Stimulated activated CD4-positive, alpha-beta T cell treated with anti-CD3 and anti-CD28 coated beads, TNF-alpha, amount 100 ng/mL, for 1 hour (primary cell): ENCODE measurements around the gene ARHGAP9.

Experiments
- DNase-seq, 3 donors: peaks; one replicate each; pipeline ENCODE4 v3.0.0-alpha.2; 2020; ENCODE audit warnings: low read depth in 3 of 3, low spot score in 1 of 3

Gene ARHGAP9

GRCh38 chr12:57479376-57480115, at the start of gene ARHGAP9:
TSS of gene ARHGAP9 (minus strand) at chr12:57479866. CDS start at chr12:57479406, 460 bp downstream.
- no peak for DNase-seq

- DNase-seq: no peak
Observed at GRCh38 chr12:57528831-57529555, 49.3 kb upstream of the ARHGAP9 start.

DNA sequence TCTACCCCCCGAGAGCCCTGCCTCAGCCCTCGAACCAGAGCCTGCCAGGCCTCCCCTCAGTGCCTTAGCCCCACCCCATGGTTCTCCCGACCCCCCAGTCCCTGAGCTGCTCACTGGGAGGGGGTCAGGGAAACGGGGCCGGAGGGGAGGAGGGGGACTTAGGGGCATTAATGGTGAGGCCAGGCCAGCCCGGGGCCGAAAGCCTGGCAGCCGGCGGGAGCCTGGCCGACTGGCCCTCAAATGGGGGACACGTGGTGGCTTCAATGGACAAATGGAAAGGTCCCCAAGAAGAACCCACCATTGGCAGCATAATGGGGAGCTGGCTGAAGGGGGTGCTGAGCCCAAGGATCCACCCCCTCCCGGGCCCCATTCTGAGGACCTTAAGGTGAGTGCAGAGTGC, 48.5 kb upstream of the ARHGAP9 start:
- no peak for DNase-seq

GRCh38 chr12:57527184-57527583, 47.5 kb upstream of the ARHGAP9 start:
- DNase-seq: no peak

DNA sequence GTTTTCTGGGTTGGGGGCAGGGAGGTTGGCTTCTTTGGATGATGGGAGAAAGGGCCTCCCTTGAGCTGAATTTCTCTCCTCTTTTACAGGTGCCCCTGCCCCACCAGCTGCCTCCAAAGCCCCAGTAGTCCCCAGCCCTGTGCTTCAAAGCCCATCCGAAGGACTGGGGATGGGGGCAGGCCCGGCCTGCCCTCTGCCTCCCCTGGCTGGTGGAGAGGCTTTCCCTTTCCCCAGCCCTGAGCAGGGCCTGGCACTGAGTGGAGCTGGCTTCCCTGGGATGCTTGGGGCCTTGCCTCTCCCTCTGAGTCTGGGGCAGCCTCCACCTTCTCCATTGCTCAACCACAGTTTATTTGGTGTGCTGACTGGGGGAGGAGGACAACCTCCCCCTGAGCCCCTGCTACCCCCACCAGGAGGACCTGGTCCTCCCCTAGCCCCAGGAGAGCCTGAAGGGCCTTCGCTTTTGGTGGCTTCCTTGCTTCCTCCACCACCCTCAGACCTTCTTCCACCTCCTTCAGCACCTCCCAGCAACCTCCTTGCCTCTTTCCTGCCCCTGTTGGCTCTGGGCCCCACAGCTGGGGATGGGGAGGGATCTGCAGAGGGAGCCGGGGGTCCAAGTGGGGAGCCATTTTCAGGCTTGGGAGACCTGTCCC, 46.9 kb upstream of the ARHGAP9 start:
- no peak for DNase-seq

GRCh38 chr12:57525615-57526383, 46.1 kb upstream of the ARHGAP9 start:
- DNase-seq: no peak

DNA sequence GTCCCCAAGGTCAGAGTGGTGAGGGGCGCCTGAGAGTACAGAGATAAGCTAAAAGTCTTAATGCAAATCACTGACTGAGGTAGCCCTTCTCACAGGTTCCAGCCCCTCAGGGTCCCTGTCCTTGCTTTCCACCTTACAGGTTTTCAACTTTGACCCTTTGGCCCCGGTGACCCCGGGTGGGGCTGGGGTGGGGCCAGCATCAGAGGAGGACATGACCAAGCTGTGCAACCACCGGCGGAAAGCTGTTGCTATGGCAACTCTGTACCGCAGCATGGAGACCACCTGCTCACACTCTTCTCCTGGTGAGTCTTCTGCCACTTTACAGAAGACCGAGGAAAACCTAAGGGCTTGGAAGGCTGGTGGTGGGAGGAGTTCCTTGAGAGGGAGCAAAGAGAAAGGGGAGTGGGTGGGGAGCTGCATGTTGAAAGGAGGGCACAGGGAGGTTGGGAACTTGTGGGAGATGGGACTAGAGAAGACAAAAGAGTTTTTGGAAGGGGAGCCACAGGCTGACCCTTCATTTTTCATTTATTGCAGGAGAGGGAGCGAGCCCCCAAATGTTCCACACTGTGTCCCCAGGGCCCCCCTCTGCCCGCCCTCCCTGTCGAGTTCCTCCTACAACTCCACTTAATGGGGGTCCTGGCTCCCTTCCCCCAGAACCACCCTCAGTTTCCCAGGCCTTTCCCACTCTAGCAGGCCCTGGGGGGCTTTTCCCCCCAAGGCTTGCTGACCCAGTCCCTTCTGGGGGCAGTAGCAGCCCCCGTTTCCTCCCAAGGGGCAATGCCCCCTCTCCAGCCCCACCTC, 45.3 kb upstream of the ARHGAP9 start:
- no peak for DNase-seq

GRCh38 chr12:57523706-57524614, 44.3 kb upstream of the ARHGAP9 start:
- DNase-seq: no peak

- DNase-seq: peak in 1 of 3 donors; percentile 20
Observed at GRCh38 chr12:57522887-57523705, 43.4 kb upstream of the ARHGAP9 start.

DNA sequence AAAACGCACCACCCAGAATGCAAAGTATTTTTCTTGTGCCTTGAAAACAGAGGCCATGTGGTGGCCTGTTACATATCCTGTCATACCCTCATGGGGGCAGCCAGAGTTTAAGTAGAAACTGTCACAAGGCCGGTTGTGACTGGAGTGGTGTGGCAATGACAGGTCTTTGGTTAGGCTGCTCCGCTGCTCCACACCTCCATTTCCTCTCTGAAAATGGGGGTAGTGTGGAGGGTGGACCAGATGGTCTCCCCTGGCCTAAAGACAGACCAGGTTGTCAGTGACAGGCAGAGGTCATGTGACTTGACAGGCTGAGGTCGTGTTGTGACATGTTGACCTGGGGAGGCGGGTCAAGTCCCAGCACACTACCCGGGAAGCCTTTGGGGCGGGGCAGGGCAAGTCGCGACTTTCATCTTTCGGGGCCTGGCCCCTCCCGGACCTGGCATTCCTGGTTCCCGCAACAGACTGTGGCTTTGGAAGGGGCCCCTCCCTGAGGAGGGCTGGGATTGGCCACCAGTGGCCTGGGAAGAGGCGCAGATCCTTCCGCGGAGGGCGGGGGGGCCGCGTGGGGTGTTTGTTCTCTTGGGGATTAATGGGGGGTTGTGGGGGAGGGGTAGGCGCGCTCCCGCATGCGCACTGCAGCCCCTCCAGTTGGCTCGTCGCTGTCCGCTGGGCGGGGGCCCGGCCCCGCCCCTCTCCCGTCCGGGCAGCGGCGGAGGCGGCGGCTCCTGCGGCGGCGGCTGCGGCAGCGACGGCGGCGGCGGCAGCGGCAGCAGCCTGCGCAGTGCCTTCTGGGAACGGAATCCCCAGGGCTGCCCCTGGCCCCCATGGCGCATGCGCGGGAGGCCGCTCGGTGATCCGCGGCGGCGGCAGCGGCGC, 42.6 kb upstream of the ARHGAP9 start, which contains the start of gene MBD6:
Gene MBD6 (plus strand): TSS at position 814 of the 876 bp plus-strand sequence. CDS start 1,480 bp downstream, outside the sequence.
- peak; percentile 70 to 85 (median 82) for DNase-seq

GRCh38 chr12:57521525-57522010, 41.9 kb upstream of the ARHGAP9 start:
- no peak for DNase-seq

- DNase-seq: peak; percentile 98 to 100 (median 100)
Observed at GRCh38 chr12:57520053-57520818, 40.6 kb upstream of the ARHGAP9 start, which contains the start of gene DDIT3. TSS of gene DDIT3 (minus strand) at chr12:57520514. CDS start at chr12:57517406, 3,108 bp downstream.

DNA sequence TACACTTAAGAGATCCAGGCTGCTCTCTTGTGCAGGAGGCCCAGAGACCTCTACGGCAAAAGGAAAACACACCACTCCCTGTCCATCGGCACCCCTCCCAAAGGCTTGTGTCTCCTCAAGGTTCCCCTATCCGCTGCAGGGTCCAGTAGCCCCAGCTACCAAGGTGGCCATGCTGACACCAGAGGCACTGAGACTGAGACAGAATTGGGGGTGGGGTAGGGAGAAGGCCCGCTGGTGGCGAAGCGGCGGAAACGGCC, 40.1 kb upstream of the ARHGAP9 start:
- peak in 1 of 3 donors; percentile 28 for DNase-seq

DNA sequence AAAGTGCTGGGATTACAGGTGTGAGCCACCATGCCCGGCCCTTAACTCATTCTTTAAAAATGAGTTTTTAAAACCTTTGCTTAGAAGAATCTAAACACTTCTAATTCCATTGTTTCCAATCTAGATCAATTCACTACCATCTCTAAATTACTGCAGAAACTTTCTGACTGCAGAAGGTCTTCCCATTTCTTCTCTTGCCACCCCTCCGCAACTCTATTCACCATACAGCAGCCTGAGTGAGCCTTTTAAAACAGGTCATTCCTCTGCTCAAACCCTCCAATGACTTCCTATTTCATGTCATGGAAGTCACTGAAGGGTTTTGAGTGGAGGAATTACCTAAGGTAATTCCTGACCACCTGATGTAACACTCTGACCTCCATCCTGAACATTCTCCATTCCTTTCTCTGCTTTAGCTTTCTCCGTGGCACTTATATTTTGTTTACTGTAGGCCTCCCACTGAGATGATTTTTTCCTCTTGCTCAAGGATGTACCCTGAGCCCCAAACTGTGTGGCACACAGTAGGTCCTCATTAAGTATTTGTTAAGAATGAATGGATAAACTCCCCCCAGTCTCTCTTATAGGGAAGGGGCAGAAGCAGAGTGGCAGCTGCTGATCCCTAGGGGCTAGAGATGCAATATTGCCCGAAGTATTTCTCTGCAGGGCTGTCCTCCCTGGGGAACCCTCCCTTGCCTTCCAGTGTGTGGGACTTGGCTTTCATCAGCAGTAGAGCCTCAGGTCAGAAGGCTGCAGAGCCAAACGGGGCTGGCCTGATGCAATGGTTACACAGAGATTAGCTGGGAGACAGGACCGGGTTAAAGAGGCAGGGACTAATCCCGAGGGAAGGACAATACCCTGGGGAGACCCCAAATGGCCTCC, 39.5 kb upstream of the ARHGAP9 start:
- DNase-seq: no peak

- no peak for DNase-seq
Observed at GRCh38 chr12:57518176-57518919, 38.7 kb upstream of the ARHGAP9 start.
